ENCODE results near the gene ZNF638. TPM values are rescaled to one million over a fixed set of nuclear protein-coding genes. Genes with fewer than 3 reads are reported as not detected.

The ZNF638 gene
- total and polyA plus RNA-seq, 2 of the 4 experiments (the other 2 are of a cell fraction), result 46.4 to 129 TPM

- Histone ChIP-seq H2BK15ac (ENCODE audit: low read depth, low read length) (no peak overlapping the region), H4K20me1 (ENCODE audit: insufficient read depth, low read length) (no peaks in the 10 kb centered on the region), H3K9ac (ENCODE audit: low read depth, low read length) (no peak overlapping the region), H2AK9ac (replicated peaks; ENCODE audit: low read depth, low read length, poor library complexity) (no peak overlapping the region), H3K27ac (ENCODE audit: insufficient read depth, low read length) (no peak overlapping the region), H3K4me1 (ENCODE audit: control insufficient read depth, insufficient read depth, low read length) (no peaks in the 10 kb centered on the region; the same call in 1 of the 2 replicates), H4K91ac (ENCODE audit: insufficient read depth, low read depth, low read length) (no peak overlapping the region), H3K56ac (ENCODE audit: extremely low read depth, insufficient read depth, low read length) (no peak overlapping the region), H3K27me3 (ENCODE audit: control insufficient read depth, insufficient read depth, low read length) (peaks cover 48% of the 10 kb centered on the region), H3K14ac (replicated peaks; ENCODE audit: low read depth, low read length) (no peak overlapping the region), H3K4me3 (ENCODE audit: insufficient read depth, low read depth, low read length) (no peak overlapping the region), H2AFZ (replicated peaks; ENCODE audit: low read length, poor library complexity) (no peak overlapping the region), H3K9me1 (ENCODE audit: insufficient read depth, low read length) (no peaks in the 10 kb centered on the region), H2BK20ac (ENCODE audit: low read depth, low read length) (no peak overlapping the region), H3K36me3 (ENCODE audit: control insufficient read depth, insufficient read depth, low read length) (no peaks in the 10 kb centered on the region), H3K4me2 (ENCODE audit: low read depth, low read length) (no peak overlapping the region), H2BK120ac (ENCODE audit: low read depth, low read length) (no peak overlapping the region), H3K9me3 (ENCODE audit: control insufficient read depth, insufficient read depth, low read length) (no peaks in the 10 kb centered on the region), H3K18ac (ENCODE audit: low read depth, low read length) (no peak overlapping the region), H3K79me1 (ENCODE audit: low read depth in 1 of 2, low read length in 2 of 2) (no peaks in the 10 kb centered on the region), H4K8ac (ENCODE audit: low read depth in 2 of 2, low read length in 2 of 2) (no peak overlapping the region), H3K4ac (ENCODE audit: low read depth, low read length) (no peak overlapping the region), H3K23ac (ENCODE audit: low read depth, low read length) (no peak overlapping the region), H2BK5ac (ENCODE audit: low read depth, low read length, poor library complexity, severe bottlenecking) (no peak overlapping the region), H4K5ac (ENCODE audit: low read depth, low read length) (no peak overlapping the region), H2AK5ac (ENCODE audit: low read depth, low read length) (no peak overlapping the region)
- no peak for ATAC-seq (ENCODE audit: low read depth)
- intact Hi-C loops (cut with micrococcal nuclease), result no loop called here
- ChIA-PET POLR2A (ENCODE audit: unreplicated experiment) (no interaction called here), CTCF (interaction anchor here (1.0 kb wide), 1 partner anchor 9 kb away, joined by 3 read pairs; no protein-coding TSS in a partner anchor)
- dilution Hi-C loops (cut with HindIII; ENCODE audit: low sequenced_read_pairs, unreplicated experiment), result no loop called here
- no TSS peak for BruUV-seq (replicated peaks)
- no peak for TF ChIP-seq MAFK (IDR thresholded peaks at IDR 0.05; ENCODE audit: low read depth, low read length)
- no peak for TF ChIP-seq POLR2A (IDR thresholded peaks at IDR 0.05; ENCODE audit: low read depth, low read length)
- no peak for TF ChIP-seq ELK1 (IDR thresholded peaks at IDR 0.05; ENCODE audit: borderline replicate concordance, low read depth, low read length)
- no peak for TF ChIP-seq CHD1 (IDR thresholded peaks at IDR 0.05; ENCODE audit: low read depth, low read length)
- in situ Hi-C loops (cut with MboI; ENCODE audit: low sequenced_read_pairs), result no loop called here
- DNase-seq, result no peak
- no CpG with 5 or more reads among the region's 8 CpGs for WGBS, 2 experiments (ENCODE audit: extremely low coverage in 2 of 2, insufficient read length in 1 of 2)
These were observed 138.1 kb downstream of the ZNF638 start for GRCh38 chr2:71469403-71470398.

All from IMR-90 (cell line).